COLO829 (cell line): Measurements from ENCODE around the gene CERK.
"Not testable (repeated sequence)": the region's sequence is repeated elsewhere in the genome, so short reads cannot be mapped to it uniquely, and the experiment has no call there.

ENCODE experiments used
- DNase-seq: peaks from one replicate; pipeline ENCODE4 v3.0.0; 2012; ENCODE audit warnings: low spot score

CERK gene

GRCh38 chr22:46646531-46647215, 91.4 kb downstream of the CERK start:
- DNase-seq = no peak

DNA sequence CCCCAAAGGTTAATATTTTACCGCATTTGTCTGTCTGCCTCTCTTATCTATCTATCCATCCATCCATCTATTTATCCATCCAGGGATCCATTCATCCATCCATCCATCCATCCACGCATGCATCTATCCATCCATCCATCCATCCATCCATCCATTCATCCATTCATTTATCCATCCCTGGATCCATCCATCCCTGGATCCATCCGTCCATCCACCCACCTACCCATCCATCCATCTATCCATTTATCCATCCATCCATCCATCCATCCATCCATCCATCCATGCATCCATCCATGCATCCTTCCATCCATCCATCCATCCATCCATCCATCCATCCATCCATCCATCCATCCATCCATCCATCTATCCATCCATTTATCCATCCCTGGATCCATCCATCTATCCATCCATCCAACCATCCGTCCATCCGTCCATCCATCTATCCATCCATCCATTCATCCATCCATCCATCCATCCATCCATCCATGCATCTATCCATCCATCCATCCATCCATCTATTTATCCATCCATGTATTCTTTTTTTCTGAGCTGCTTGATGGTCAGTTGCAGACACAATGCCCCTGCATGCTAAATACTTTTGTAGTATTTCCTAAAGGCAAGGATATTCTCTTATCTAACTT, 95.1 kb downstream of the CERK start:
- DNase-seq = not testable (repeated sequence)

DNA sequence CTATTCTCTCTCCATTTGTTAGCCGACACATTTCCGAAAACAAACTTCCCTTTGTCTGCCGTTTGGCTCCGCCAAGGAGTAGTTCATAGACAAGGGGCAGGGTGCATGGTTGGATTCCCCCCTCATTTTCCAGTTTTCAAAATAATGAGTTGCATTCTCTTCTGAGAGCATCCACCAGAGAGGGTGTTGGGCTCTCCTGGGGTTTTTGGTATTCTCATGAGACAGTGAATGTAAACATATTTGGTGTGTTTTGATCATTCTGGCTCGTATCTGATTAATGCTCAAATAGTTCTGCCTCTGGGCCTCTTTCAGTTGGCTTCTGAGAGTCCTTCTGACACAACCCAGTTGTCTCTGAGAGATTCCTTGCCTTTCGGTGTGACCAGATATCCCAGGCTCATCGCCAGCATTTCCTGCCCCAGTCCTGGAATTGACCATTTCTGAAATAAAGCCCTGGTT, 96.2 kb downstream of the CERK start:
- DNase-seq = peak; percentile 98

DNA sequence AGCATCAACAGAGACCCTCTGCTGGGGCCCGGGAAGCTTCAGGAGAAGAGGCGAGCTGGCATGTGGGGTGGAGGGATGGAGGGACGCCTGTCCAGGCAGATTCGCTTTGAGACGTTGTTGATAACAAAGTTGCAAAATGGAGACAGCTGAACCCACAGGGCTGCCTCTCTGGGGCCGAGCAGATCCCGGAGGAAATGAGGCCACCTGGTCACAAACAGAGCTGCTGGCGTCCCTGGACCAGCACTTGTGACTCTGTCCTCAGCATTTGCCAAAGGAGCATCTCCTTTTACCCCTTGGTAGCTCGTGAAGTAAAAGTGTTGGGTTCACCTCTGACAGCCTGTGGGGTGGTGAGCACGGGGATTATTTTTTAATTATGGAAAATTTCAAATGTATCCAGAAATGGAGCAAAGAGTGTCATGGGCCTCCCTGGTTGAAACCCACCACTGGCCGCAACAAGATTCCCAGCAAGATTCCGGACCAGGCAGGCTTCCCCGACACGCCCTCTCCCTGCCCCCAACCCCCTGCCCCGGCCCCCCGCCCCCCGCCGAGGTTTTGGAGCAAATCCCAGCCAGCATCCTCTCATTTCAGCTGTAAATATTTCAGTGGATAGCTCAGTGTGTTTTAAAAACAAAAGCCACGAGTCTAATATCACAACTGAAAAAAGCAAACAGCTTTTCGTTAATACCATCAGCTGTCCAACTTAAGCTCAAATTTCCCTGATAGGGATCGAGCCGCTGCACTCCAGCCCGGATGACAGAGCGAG, 97.6 kb downstream of the CERK start:
- DNase-seq = no peak

GRCh38 chr22:46639843-46640242, 98.2 kb downstream of the CERK start:
- DNase-seq = no peak

- no peak for DNase-seq
These were observed 99.2 kb downstream of the CERK start for GRCh38 chr22:46638601-46639431.

DNA sequence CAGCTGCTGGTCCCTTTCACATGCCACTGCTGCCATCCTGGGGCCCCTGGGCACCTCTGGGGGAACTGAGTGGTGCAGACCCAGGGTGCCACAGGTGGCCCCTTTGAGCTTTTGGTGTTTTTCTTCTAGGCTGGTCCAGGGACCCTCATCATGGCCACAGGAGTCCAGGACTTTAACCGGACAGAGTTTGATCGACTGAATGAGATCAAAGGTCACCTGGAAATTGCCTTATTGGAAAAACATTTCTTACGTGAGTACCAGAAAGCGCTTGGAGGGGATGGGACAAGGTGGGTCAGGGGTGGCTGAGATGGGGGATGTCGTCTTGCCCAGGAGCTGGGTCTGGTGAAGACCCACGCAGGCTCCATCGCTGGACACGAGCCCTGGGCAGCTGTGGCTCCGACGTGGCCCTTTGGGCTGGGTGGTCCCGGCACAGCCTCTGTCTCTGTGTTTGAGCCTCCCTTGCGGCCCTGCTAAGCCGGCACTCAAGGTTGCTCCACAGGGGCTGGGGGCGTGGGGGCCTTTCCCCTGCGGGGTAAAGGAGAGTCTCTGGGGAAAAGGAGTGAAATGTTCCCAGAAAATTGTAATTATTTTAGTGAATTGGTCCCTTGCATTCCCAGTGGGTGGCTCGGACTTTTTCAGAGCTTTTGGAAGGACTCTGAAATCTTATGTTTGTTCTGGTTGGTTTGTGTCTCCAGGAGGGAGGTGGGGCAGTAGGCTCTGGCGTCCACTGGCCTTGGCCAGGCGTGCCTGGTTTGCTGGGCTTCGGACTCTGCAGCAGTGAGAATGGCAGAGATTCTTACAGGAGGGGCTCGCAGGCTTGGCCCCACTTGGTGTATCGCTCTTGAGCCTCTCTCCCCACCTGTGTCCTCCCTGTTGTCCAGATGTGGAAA, 100.1 kb downstream of the CERK start:
- DNase-seq = no peak

GRCh38 chr22:46636221-46637002, 101.6 kb downstream of the CERK start:
- no peak for DNase-seq

- DNase-seq = no peak
These were observed 102.3 kb downstream of the CERK start for GRCh38 chr22:46635756-46636155.

GRCh38 chr22:46634973-46635685, 102.9 kb downstream of the CERK start:
- DNase-seq = peak; percentile 20
